Measurements from ENCODE around the gene MT1M. TPM values are rescaled to one million over a fixed set of nuclear protein-coding genes. Genes with fewer than 3 reads are reported as not detected.

The MT1M gene
- total RNA-seq, 2 experiments from 2014 or later, result not detected

GRCh38 chr16:56601325-56601724, 31.1 kb upstream of the MT1M start:
- H3K4me1 Mint-ChIP-seq (ENCODE audit: low read depth), result peaks cover 13% of the 10 kb centered on the region
- no peaks in the 10 kb centered on the region for H3K9me3 Mint-ChIP-seq
- intact Hi-C loops (cut with micrococcal nuclease), result no loop called here
- H3K27ac Mint-ChIP-seq, result no peak overlapping the region
- CTCF ChIA-PET, result interaction anchor here (0.9 to 2.8 kb wide), 13 partner anchors 9 to 128 kb away, joined by 3 to 21 read pairs (median 4); partner anchors contain the start of gene NUP93
- H3K36me3 Mint-ChIP-seq, result no peaks in the 10 kb centered on the region
- H3K27me3 Mint-ChIP-seq, result peaks cover 6% of the 10 kb centered on the region
- POLR2A ChIA-PET, result interaction anchor here (1.6 kb wide), 1 partner anchor 101 kb away, joined by 4 read pairs; no protein-coding TSS in a partner anchor
- H3K4me3 Mint-ChIP-seq, result no peak overlapping the region
- no peak for DNase-seq

GRCh38 chr16:56603589-56603988, 28.9 kb upstream of the MT1M start:
- Mint-ChIP-seq H3K4me1 (ENCODE audit: low read depth) (peaks cover 26% of the 10 kb centered on the region), H3K36me3 (no peaks in the 10 kb centered on the region), H3K27me3 (peaks cover 6% of the 10 kb centered on the region), H3K27ac (no peak overlapping the region), H3K9me3 (no peaks in the 10 kb centered on the region), H3K4me3 (no peak overlapping the region)
- CTCF ChIA-PET, result interaction anchor here (0.9 to 3.5 kb wide), 5 partner anchors 26 to 98 kb away, joined by 3 to 22 read pairs (median 4); partner anchors contain the start of gene MT1G
- POLR2A ChIA-PET, result no interaction called here
- peak; percentile 37 for DNase-seq
- intact Hi-C loops (cut with micrococcal nuclease), result loop anchor here (1.0 kb wide), 1 partner anchor 99 kb away; no protein-coding TSS in a partner anchor

- Mint-ChIP-seq H3K27ac (no peak overlapping the region), H3K9me3 (no peaks in the 10 kb centered on the region), H3K27me3 (peaks cover 6% of the 10 kb centered on the region), H3K4me3 (no peak overlapping the region), H3K36me3 (no peaks in the 10 kb centered on the region), H3K4me1 (ENCODE audit: low read depth) (peaks cover 35% of the 10 kb centered on the region)
- intact Hi-C loops (cut with micrococcal nuclease), result loop anchor here (5.0 kb wide), 1 partner anchor 407 kb away; no protein-coding TSS in a partner anchor
- ChIA-PET CTCF (interaction anchor here (1.1 to 3.5 kb wide), 6 partner anchors 21 to 97 kb away, joined by 3 to 22 read pairs (median 6); partner anchors contain the start of gene MT1E), POLR2A (no interaction called here)
- DNase-seq, result no peak
These were observed 27.5 kb upstream of the MT1M start for GRCh38 chr16:56604966-56605365.

- POLR2A ChIA-PET, result interaction anchor here (1.0 kb wide), 1 partner anchor 153 kb away, joined by 3 read pairs; no protein-coding TSS in a partner anchor
- Mint-ChIP-seq H3K36me3 (no peaks in the 10 kb centered on the region), H3K27ac (no peak overlapping the region), H3K4me1 (ENCODE audit: low read depth) (peaks cover 36% of the 10 kb centered on the region), H3K4me3 (no peak overlapping the region), H3K27me3 (peaks cover 2% of the 10 kb centered on the region), H3K9me3 (no peaks in the 10 kb centered on the region)
- CTCF ChIA-PET, result interaction anchor here (0.9 to 3.5 kb wide), 9 partner anchors 9 to 96 kb away, joined by 3 to 22 read pairs (median 5); partner anchors contain the start of gene MT1E
- intact Hi-C loops (cut with micrococcal nuclease), result loop anchor here (5.0 kb wide), 1 partner anchor 407 kb away; no protein-coding TSS in a partner anchor
- DNase-seq, result no peak
These were observed 27.0 kb upstream of the MT1M start for GRCh38 chr16:56605475-56605874.

GRCh38 chr16:56606071-56606475, 26.4 kb upstream of the MT1M start:
- intact Hi-C loops (cut with micrococcal nuclease), result loop anchor here (5.0 kb wide), 1 partner anchor 406 kb away; no protein-coding TSS in a partner anchor
- ChIA-PET CTCF (interaction anchor here (0.7 to 3.5 kb wide), 7 partner anchors 9 to 96 kb away, joined by 3 to 22 read pairs (median 5); no protein-coding TSS in a partner anchor), POLR2A (interaction anchor here (1.0 kb wide), 1 partner anchor 153 kb away, joined by 3 read pairs; no protein-coding TSS in a partner anchor)
- H3K4me1 Mint-ChIP-seq (ENCODE audit: low read depth), result peaks cover 41% of the 10 kb centered on the region
- no peaks in the 10 kb centered on the region for H3K9me3 Mint-ChIP-seq
- H3K36me3 Mint-ChIP-seq, result no peaks in the 10 kb centered on the region
- no peak overlapping the region for H3K27ac Mint-ChIP-seq
- peak; percentile 35 for DNase-seq
- H3K4me3 Mint-ChIP-seq, result no peak overlapping the region
- H3K27me3 Mint-ChIP-seq, result no peaks in the 10 kb centered on the region

GRCh38 chr16:56606476-56607108, 25.9 kb upstream of the MT1M start:
- DNase-seq, result no peak
- intact Hi-C loops (cut with micrococcal nuclease), result loop anchor here (5.0 kb wide), 1 partner anchor 406 kb away; no protein-coding TSS in a partner anchor
- POLR2A ChIA-PET, result no interaction called here
- CTCF ChIA-PET, result interaction anchor here (0.6 to 3.5 kb wide), 7 partner anchors 8 to 95 kb away, joined by 3 to 22 read pairs (median 5); no protein-coding TSS in a partner anchor
- no peaks in the 10 kb centered on the region for H3K9me3 Mint-ChIP-seq
- H3K4me3 Mint-ChIP-seq, result no peak overlapping the region
- H3K36me3 Mint-ChIP-seq, result no peaks in the 10 kb centered on the region
- peaks cover 46% of the 10 kb centered on the region for H3K4me1 Mint-ChIP-seq (ENCODE audit: low read depth)
- H3K27ac Mint-ChIP-seq, result peak overlapping the region; percentile 67
- H3K27me3 Mint-ChIP-seq, result no peaks in the 10 kb centered on the region

- H3K27ac Mint-ChIP-seq, result peak overlapping the region; percentile 67
- no peaks in the 10 kb centered on the region for H3K36me3 Mint-ChIP-seq
- POLR2A ChIA-PET, result no interaction called here
- intact Hi-C loops (cut with micrococcal nuclease), result loop anchor here (5.0 kb wide), 1 partner anchor 405 kb away; no protein-coding TSS in a partner anchor
- H3K27me3 Mint-ChIP-seq, result no peaks in the 10 kb centered on the region
- peaks cover 49% of the 10 kb centered on the region for H3K4me1 Mint-ChIP-seq (ENCODE audit: low read depth)
- peak; percentile 20 for DNase-seq
- CTCF ChIA-PET, result interaction anchor here (0.6 to 2.6 kb wide), 2 partner anchors 8 to 93 kb away, joined by 3 to 6 read pairs; no protein-coding TSS in a partner anchor
- no peak overlapping the region for H3K4me3 Mint-ChIP-seq
- H3K9me3 Mint-ChIP-seq, result no peaks in the 10 kb centered on the region
These were observed 25.3 kb upstream of the MT1M start for GRCh38 chr16:56607109-56607618.

- ChIA-PET POLR2A (no interaction called here), CTCF (interaction anchor here (1.7 to 2.9 kb wide), 2 partner anchors 36 to 94 kb away, joined by 5 to 16 read pairs; no protein-coding TSS in a partner anchor)
- peaks cover 54% of the 10 kb centered on the region for H3K4me1 Mint-ChIP-seq (ENCODE audit: low read depth)
- H3K9me3 Mint-ChIP-seq, result no peaks in the 10 kb centered on the region
- peak overlapping the region; percentile 44 for H3K27ac Mint-ChIP-seq
- intact Hi-C loops (cut with micrococcal nuclease), result loop anchor here (1.0 to 5.0 kb wide), 6 partner anchors 18 to 405 kb away; partner anchors contain the start of genes MT1E and MT1X
- DNase-seq, result no peak
- no peaks in the 10 kb centered on the region for H3K36me3 Mint-ChIP-seq
- peak overlapping the region; percentile 63 for H3K4me3 Mint-ChIP-seq
- no peaks in the 10 kb centered on the region for H3K27me3 Mint-ChIP-seq
These were observed 24.8 kb upstream of the MT1M start for GRCh38 chr16:56607675-56608042.

- ChIA-PET CTCF (interaction anchor here (1.0 to 4.0 kb wide), 6 partner anchors 7 to 93 kb away, joined by 3 to 16 read pairs (median 6); partner anchors contain the start of gene MT1A), POLR2A (interaction anchor here (0.6 to 1.0 kb wide), 4 partner anchors 17 to 75 kb away, joined by 3 to 4 read pairs (median 3); partner anchors contain the start of genes MT1E and MT1X)
- no peaks in the 10 kb centered on the region for H3K9me3 Mint-ChIP-seq
- intact Hi-C loops (cut with micrococcal nuclease), result loop anchor here (1.0 to 5.0 kb wide), 6 partner anchors 17 to 404 kb away; partner anchors contain the start of genes MT1E and MT1X
- no peaks in the 10 kb centered on the region for H3K27me3 Mint-ChIP-seq
- H3K4me3 Mint-ChIP-seq, result peak within 1 kb of the TSS; percentile 81
- peak; percentile 95 for DNase-seq
- H3K27ac Mint-ChIP-seq, result peak within 1 kb of the TSS; percentile 79
- no peaks in the 10 kb centered on the region for H3K36me3 Mint-ChIP-seq
- peaks cover 57% of the 10 kb centered on the region for H3K4me1 Mint-ChIP-seq (ENCODE audit: low read depth)
These were observed 24.2 kb upstream of the MT1M start, which contains the start of gene MT2A for GRCh38 chr16:56608043-56608875. Gene MT2A, plus strand, starts transcription at chr16:56608584. Its CDS starts 72 bp downstream, at chr16:56608656.

GRCh38 chr16:56608876-56609462, 23.5 kb upstream of the MT1M start:
- CTCF ChIA-PET, result interaction anchor here (1.0 to 4.0 kb wide), 6 partner anchors 8 to 93 kb away, joined by 3 to 16 read pairs (median 6); partner anchors contain the start of gene MT1A
- no peaks in the 10 kb centered on the region for H3K27me3 Mint-ChIP-seq
- peaks cover 64% of the 10 kb centered on the region for H3K4me1 Mint-ChIP-seq (ENCODE audit: low read depth)
- peak overlapping the region; percentile 81 for H3K4me3 Mint-ChIP-seq
- POLR2A ChIA-PET, result interaction anchor here (0.6 to 1.0 kb wide), 2 partner anchors 17 to 70 kb away, joined by 3 read pairs; partner anchors contain the start of gene MT1E
- H3K9me3 Mint-ChIP-seq, result no peaks in the 10 kb centered on the region
- H3K36me3 Mint-ChIP-seq, result no peaks in the 10 kb centered on the region
- DNase-seq, result peak; percentile 23
- peak overlapping the region; percentile 79 for H3K27ac Mint-ChIP-seq
- intact Hi-C loops (cut with micrococcal nuclease), result loop anchor here (1.0 to 5.0 kb wide), 7 partner anchors 16 to 403 kb away; partner anchors contain the start of genes MT1E and MT1X
